B cell (primary cell): ENCODE data around the gene MORN4. TPM values are rescaled to one million over a fixed set of nuclear protein-coding genes. Genes with fewer than 3 reads are reported as not detected.

ENCODE experiments used
- ATAC-seq: fragments of 200-7000 bp; cut with Tn5 transposase; one replicate; pipeline ENCODE4 v1.10.0; 2021; ENCODE audit warnings: low read depth, mild to moderate bottlenecking, moderate number of reproducible peaks, moderate library complexity
- CTCF ChIA-PET: fragments of 350-600 bp; sonication (Branson Sonifier 250); formaldehyde crosslinking; loops from one replicate; lab custom pipeline; 2021; ENCODE audit warnings: antibody characterized with exemption, inconsistent platforms; lab: Charles Lee
- POLR2A ChIA-PET: fragments of 350-600 bp; sonication (Branson Sonifier 250); formaldehyde crosslinking; loops from one replicate; lab custom pipeline; 2021; ENCODE audit warnings: antibody characterized with exemption; lab: Charles Lee
- DNase-seq: peaks from one replicate; pipeline ENCODE4 v3.0.0; 2013
- H2AFZ ChIP-seq: 2 replicates; pipeline ENCODE4 v1.6.1; 2012; ENCODE audit warnings: mild to moderate bottlenecking, low read depth, low read length; ENCODE audit not compliant: insufficient read depth, poor library complexity, severe bottlenecking
- H3K27ac ChIP-seq, 2 donors: 1 replicate in 1 of 2; 2 replicates in 1 of 2; pipeline ENCODE4 v1.5.1; 2012 to 2013; ENCODE audit warnings: low read length in 2 of 2, mild to moderate bottlenecking in 2 of 2, moderate library complexity in 1 of 2
- H3K27me3 ChIP-seq, 4 experiments: fragments of 200-600 bp in 1 of 4; sonication (generic) in 1 of 4; replicated peaks in 1 of 4; 1 replicate in 2 of 4; 2 replicates in 2 of 4; pipeline versions ENCODE4 v1.6.1 to v1.7.0; 2013 to 2016; ENCODE audit warnings: low read length in 3 of 4, mild to moderate bottlenecking in 2 of 4, mixed read lengths in 1 of 4, moderate library complexity in 1 of 4; ENCODE audit not compliant: insufficient read depth in 4 of 4, control insufficient read depth in 3 of 4; ENCODE audit errors: control extremely low read depth in 1 of 4
- H3K36me3 ChIP-seq, 2 experiments: replicated peaks in 1 of 2; 1 replicate in 1 of 2; 2 replicates in 1 of 2; pipeline versions ENCODE4 v1.6.1 to v1.7.1; 2013; ENCODE audit warnings: low read length in 1 of 2; ENCODE audit not compliant: insufficient read depth in 2 of 2, control insufficient read depth in 1 of 2; ENCODE audit errors: control extremely low read depth in 1 of 2, extremely low read depth in 1 of 2
- H3K4me1 ChIP-seq, 2 donors: fragments of 200-600 bp in 1 of 2; sonication (generic) in 1 of 2; 1 replicate in 1 of 2; 2 replicates in 1 of 2; pipeline versions ENCODE4 v1.5.1 to v1.6.1; 2013 to 2017; ENCODE audit warnings: low read length in 2 of 2; ENCODE audit not compliant: control insufficient read depth in 2 of 2, insufficient read depth in 2 of 2
- H3K4me2 ChIP-seq: replicated peaks from 2 replicates; pipeline ENCODE3; 2012; ENCODE audit warnings: mild to moderate bottlenecking, low read depth, low read length; ENCODE audit not compliant: poor library complexity, severe bottlenecking
- H3K4me3 ChIP-seq, 5 experiments: fragments of 200-600 bp in 1 of 5; sonication (generic) in 1 of 5; 1 replicate in 3 of 5; 2 replicates in 2 of 5; pipeline versions ENCODE4 v1.5.1 to v1.7.0; 2011 to 2016; ENCODE audit warnings: low read length in 4 of 5, mild to moderate bottlenecking in 4 of 5, low read depth in 2 of 5, control low read depth in 1 of 5, moderate library complexity in 1 of 5; ENCODE audit not compliant: insufficient read depth in 1 of 5; ENCODE audit errors: control extremely low read depth in 1 of 5, extremely low read depth in 1 of 5
- H3K79me2 ChIP-seq: fragments of 200-600 bp; sonication (generic); one replicate; pipeline ENCODE4 v1.6.0; 2016; ENCODE audit warnings: low read length; ENCODE audit not compliant: control insufficient read depth, insufficient read depth
- H3K9ac ChIP-seq: fragments of 200-600 bp; sonication (generic); 2 replicates; pipeline ENCODE4 v1.6.1; 2017; ENCODE audit warnings: mild to moderate bottlenecking, low read length, moderate library complexity
- H3K9me3 ChIP-seq, 3 donors: one replicate each; pipeline versions ENCODE4 v1.6.1 to v1.7.1; 2013; ENCODE audit warnings: low read length in 2 of 3; ENCODE audit not compliant: control insufficient read depth in 2 of 3, insufficient read depth in 1 of 3; ENCODE audit errors: control extremely low read depth in 1 of 3
- H4K20me1 ChIP-seq: 2 replicates; pipeline ENCODE4 v1.6.0; 2012; ENCODE audit warnings: mild to moderate bottlenecking, low read length; ENCODE audit not compliant: insufficient read depth, control insufficient read depth, poor library complexity, severe bottlenecking
- H3K27ac Mint-ChIP-seq: one replicate; pipeline ENCODE4 v1.8.0; 2021; ENCODE audit warnings: mixed read lengths
- H3K27me3 Mint-ChIP-seq: one replicate; pipeline ENCODE4 v1.8.0; 2021; ENCODE audit warnings: mixed read lengths
- H3K4me1 Mint-ChIP-seq: one replicate; pipeline ENCODE4 v1.8.0; 2021; ENCODE audit warnings: mixed read lengths
- H3K4me3 Mint-ChIP-seq: one replicate; pipeline ENCODE4 v1.8.0; 2021; ENCODE audit warnings: mixed read lengths
- H3K9me3 Mint-ChIP-seq: one replicate; pipeline ENCODE4 v1.8.0; 2022; ENCODE audit warnings: mixed read lengths; ENCODE audit not compliant: insufficient read depth
- CTCF ChIP-seq: fragments of 200-600 bp; IDR thresholded peaks from one replicate; pipeline ENCODE4 v1.8.0; 2022; ENCODE audit warnings: antibody characterized with exemption, mild to moderate bottlenecking
- EZH2 ChIP-seq: IDR thresholded peaks from 2 replicates; pipeline ENCODE4 v1.6.1; 2012; ENCODE audit warnings: borderline replicate concordance, low read depth, mild to moderate bottlenecking, moderate library complexity, low read length; ENCODE audit not compliant: insufficient read depth, poor library complexity, severe bottlenecking
- WGBS: methylation state at CpG from one replicate; pipeline ENCODE4 v1.1.5; 2013; ENCODE audit warnings: missing lambda C conversion rate; ENCODE audit not compliant: insufficient coverage; 5-methylcytosine and 5-hydroxymethylcytosine counted together
- intact Hi-C: fragments of 100-400 bp; cut with micrococcal nuclease; formaldehyde crosslinking; loops from one replicate; pipeline ENCODE4 v1.10.0; 2022
- polyA plus RNA-seq: library from polyadenylated mRNA; depleted of rRNA; stranded (reverse); fragments of >200 nt; gene quantifications from 2 replicates; pipeline ENCODE4 v1.2.3, GENCODE V29; 2012
- total RNA-seq, 2 donors: library from RNA; stranded (reverse); fragments of 120-200 nt in 1 of 2; gene quantifications; 1 replicate in 1 of 2; 2 replicates in 1 of 2; pipeline versions ENCODE4 v1.2.3 to v1.2.4, GENCODE V29; 2013 to 2022

MORN4 gene
- total and polyA plus RNA-seq, 2 donors (not counting 1 experiment from before 2014, with no cell fraction given) = 1.5 to 2.8 TPM

GRCh38 chr10:97667463-97667862, 34.2 kb upstream of the MORN4 start:
- no peak overlapping the region for H3K27ac Mint-ChIP-seq
- intact Hi-C loops = no loop called here
- Histone ChIP-seq H3K9me3 (no peaks in the 10 kb centered on the region), H3K27ac (no peak overlapping the region), H3K79me2 (no peaks in the 10 kb centered on the region), H3K27me3 (no peaks in the 10 kb centered on the region), H3K9ac (no peak overlapping the region), H3K4me2 (no peak overlapping the region), H3K4me1 (no peaks in the 10 kb centered on the region), H3K36me3 (peaks cover 14 to 42% of the 10 kb centered on the region in 2 experiments), H4K20me1 (no peaks in the 10 kb centered on the region), H2AFZ (no peak overlapping the region), H3K4me3 (no peak overlapping the region)
- H3K9me3 Mint-ChIP-seq = no peaks in the 10 kb centered on the region
- ChIA-PET POLR2A (no interaction called here), CTCF (interaction anchor here (0.6 to 2.4 kb wide), 5 partner anchors 9 to 67 kb away, joined by 3 to 6 read pairs (median 5); partner anchors contain the start of gene AVPI1)
- WGBS = 100% methylated on average over 4 of the region's 6 CpGs
- H3K27me3 Mint-ChIP-seq = no peaks in the 10 kb centered on the region
- H3K4me3 Mint-ChIP-seq = no peak overlapping the region
- DNase-seq (no peak), ATAC-seq (no peak)
- H3K4me1 Mint-ChIP-seq = no peaks in the 10 kb centered on the region
- TF ChIP-seq EZH2 (no peak), CTCF (no peak)

GRCh38 chr10:97666992-97667391, 33.7 kb upstream of the MORN4 start:
- DNase-seq (no peak), ATAC-seq (no peak)
- no peaks in the 10 kb centered on the region for H4K20me1 ChIP-seq
- no peak overlapping the region for H3K9ac ChIP-seq
- H3K79me2 ChIP-seq = no peaks in the 10 kb centered on the region
- TF ChIP-seq EZH2 = no peak
- TF ChIP-seq CTCF = no peak
- H3K4me3 ChIP-seq = no peak overlapping the region
- peaks cover 14 to 46% of the 10 kb centered on the region in 2 experiments for H3K36me3 ChIP-seq
- WGBS = 100% methylated on average over 3 of the region's 7 CpGs
- H3K4me3 Mint-ChIP-seq = no peak overlapping the region
- ChIA-PET POLR2A (no interaction called here), CTCF (interaction anchor here (0.6 to 1.6 kb wide), 2 partner anchors 65 to 67 kb away, joined by 3 to 5 read pairs; no protein-coding TSS in a partner anchor)
- no peaks in the 10 kb centered on the region for H3K9me3 Mint-ChIP-seq
- no peaks in the 10 kb centered on the region for H3K27me3 ChIP-seq
- H3K4me2 ChIP-seq = no peak overlapping the region
- H2AFZ ChIP-seq = no peak overlapping the region
- intact Hi-C loops = no loop called here
- H3K4me1 ChIP-seq = no peaks in the 10 kb centered on the region
- H3K27ac ChIP-seq = no peak overlapping the region
- H3K27me3 Mint-ChIP-seq = no peaks in the 10 kb centered on the region
- no peaks in the 10 kb centered on the region for H3K9me3 ChIP-seq
- H3K4me1 Mint-ChIP-seq = no peaks in the 10 kb centered on the region
- H3K27ac Mint-ChIP-seq = no peak overlapping the region
